GM18526 (cell line): ENCODE data around the gene SWT1.

Source experiments
- POLR2A ChIP-seq: IDR thresholded peaks from 3 replicates; pipeline ENCODE4 v1.6.1; 2011; ENCODE audit not compliant: insufficient read length; ENCODE audit errors: extremely low read depth

Gene SWT1

GRCh38 chr1:185325413-185325812 is 168.4 kb downstream of the SWT1 start:
- no peak for TF ChIP-seq POLR2A

- TF ChIP-seq POLR2A = no peak
Measured at GRCh38 chr1:185328255-185328654, 171.3 kb downstream of the SWT1 start.

GRCh38 chr1:185334182-185334581 is 177.2 kb downstream of the SWT1 start:
- no peak for TF ChIP-seq POLR2A

- TF ChIP-seq POLR2A = no peak
Measured at GRCh38 chr1:185337246-185337645, 180.3 kb downstream of the SWT1 start.

- no peak for TF ChIP-seq POLR2A
Measured at GRCh38 chr1:185338719-185339622, 182.0 kb downstream of the SWT1 start.

- TF ChIP-seq POLR2A = no peak
Measured at GRCh38 chr1:185341196-185341781, 184.3 kb downstream of the SWT1 start.
